ENCODE results near the gene DFFB.
"Not testable (repeated sequence)": the region's sequence is repeated elsewhere in the genome, so short reads cannot be mapped to it uniquely, and the experiment has no call there.

Gene DFFB

GRCh38 chr1:3905266-3905952 lies 48.1 kb downstream of the DFFB start:
- peak in 3 of 10 donors; percentile 43 to 63 (median 55) for DNase-seq
- intact Hi-C loops (cut with DNase I): loop anchor here (10.0 kb wide), 1 partner anchor 749 kb away; the partner anchor contains the start of gene AJAP1

DNA sequence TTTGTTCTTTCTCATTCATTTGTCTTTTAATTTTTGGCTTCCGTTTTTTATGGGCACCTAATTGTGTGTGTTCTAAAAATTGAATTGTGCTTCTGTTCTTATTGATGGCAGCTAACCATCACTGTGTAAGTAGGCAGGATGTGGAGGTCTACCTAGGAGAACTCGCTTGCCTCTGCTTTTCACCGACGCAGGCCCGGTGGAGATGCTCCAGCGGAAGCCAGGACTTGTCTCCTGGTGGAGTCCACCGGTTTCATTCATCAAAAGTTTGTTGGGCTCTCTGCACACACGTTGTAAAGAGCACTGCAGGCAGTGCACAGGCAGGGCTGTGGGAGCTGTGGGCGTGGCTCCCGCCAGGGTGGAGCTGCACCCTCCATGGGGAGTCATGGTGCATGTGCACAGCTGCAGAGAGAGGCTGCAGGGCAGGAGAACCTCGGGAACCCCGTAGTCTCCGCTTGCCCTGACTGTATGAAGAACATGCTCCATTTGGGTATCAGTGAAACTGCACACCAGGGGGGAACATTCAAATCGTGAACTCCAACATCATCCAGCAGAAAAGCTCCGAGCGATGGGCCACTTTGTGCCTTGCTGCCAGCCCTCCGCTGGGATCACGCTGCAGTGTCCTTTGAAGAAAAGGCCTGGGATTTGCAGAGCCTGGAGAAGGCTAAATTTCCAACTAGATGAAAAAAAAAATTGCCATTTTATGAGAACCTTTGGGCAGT lies 48.8 kb downstream of the DFFB start:
- intact Hi-C loops (cut with DNase I): loop anchor here (10.0 kb wide), 1 partner anchor 749 kb away; the partner anchor contains the start of gene AJAP1

DNA sequence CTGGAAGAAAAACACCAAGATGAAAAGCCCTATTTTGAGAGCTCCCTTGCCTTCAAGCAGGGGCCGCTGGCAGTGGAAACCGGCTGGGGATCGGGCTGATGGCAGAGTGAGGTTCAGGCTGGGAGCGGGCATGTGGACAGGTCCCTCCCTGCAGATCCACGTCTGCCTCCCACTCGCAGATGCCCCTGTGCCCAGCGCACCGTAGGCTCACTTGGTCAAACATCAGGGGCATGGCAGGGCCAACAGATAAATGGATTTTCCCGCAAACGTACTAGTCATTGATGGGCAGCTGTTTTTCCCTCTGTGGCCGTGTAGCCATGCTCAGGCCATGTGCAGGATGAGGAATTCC lies 49.4 kb downstream of the DFFB start:
- intact Hi-C loops (cut with DNase I): loop anchor here (10.0 kb wide), 1 partner anchor 748 kb away; the partner anchor contains the start of gene AJAP1
- DNase-seq: peak in 3 of 10 donors; percentile 55 to 83 (median 62)

More for the DNA sequence above, 48.8 kb downstream of the DFFB start:
- DNase-seq: peak in 2 of 10 donors; percentile 31 to 53

DNA sequence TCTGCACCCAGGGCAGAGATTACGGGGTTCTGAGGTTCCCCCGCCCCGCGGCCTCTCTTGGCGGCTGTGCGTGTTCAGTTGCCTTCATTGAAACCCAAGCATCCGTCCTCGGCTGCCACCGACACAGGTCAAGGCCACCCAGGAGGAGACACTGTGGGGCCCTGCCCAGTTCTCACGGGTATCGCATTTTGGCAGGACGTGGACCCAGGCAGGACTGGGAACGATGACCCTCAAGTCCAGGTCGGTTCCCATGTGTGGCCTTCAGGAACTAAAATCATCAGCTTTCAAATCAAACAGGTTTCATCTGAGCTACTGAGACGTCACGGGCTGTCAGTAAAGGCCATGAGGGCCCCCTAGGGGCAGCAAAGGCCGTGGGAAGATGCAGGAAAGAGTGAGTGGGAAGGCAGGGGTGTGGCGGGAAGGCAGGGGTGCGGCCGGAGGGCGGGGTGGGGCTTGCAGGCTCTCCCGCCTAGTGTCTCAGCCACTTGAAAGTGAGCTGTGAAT lies 49.8 kb downstream of the DFFB start:
- DNase-seq: peak in 4 of 10 donors; percentile 14 to 80 (median 67)

DNA sequence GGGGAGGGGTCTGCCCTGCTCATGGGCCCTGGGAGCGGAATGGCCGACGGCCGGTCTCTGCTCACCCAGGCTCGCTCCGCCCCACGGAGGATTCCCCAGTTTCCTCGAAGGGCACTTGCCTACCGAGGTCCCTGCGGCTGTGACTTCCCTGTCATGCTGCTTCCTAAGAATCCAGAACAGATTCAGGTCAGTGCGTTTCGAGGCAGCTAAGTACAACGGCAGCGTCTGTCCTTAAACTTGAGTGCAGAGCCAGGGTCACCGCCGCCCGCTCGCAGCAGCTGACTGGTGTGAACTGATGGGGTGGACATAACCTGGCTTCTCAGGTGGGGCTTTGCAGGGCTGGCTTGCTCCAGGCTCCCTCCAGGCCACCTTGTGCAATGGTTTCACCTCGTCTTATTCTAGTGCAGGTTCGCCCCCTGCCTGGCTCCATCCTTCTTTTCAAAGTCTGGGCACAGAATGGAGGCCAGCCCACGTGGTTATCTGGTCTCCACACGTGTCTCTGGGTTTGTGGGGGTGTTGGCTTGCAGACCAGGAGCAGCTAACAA lies 50.4 kb downstream of the DFFB start:
- DNase-seq: peak in 4 of 10 donors; percentile 11 to 66 (median 63)
- intact Hi-C loops (cut with DNase I): loop anchor here (10.0 kb wide), 1 partner anchor 747 kb away; the partner anchor contains the start of gene AJAP1

More for the DNA sequence above, 49.8 kb downstream of the DFFB start:
- intact Hi-C loops (cut with DNase I): loop anchor here (10.0 kb wide), 1 partner anchor 748 kb away; the partner anchor contains the start of gene AJAP1

- intact Hi-C loops (cut with DNase I): loop anchor here (10.0 kb wide), 1 partner anchor 746 kb away; the partner anchor contains the start of gene AJAP1
- peak in 4 of 10 donors; percentile 21 to 68 (median 54) for DNase-seq
Observed at GRCh38 chr1:3908886-3909517, 51.7 kb downstream of the DFFB start.

DNA sequence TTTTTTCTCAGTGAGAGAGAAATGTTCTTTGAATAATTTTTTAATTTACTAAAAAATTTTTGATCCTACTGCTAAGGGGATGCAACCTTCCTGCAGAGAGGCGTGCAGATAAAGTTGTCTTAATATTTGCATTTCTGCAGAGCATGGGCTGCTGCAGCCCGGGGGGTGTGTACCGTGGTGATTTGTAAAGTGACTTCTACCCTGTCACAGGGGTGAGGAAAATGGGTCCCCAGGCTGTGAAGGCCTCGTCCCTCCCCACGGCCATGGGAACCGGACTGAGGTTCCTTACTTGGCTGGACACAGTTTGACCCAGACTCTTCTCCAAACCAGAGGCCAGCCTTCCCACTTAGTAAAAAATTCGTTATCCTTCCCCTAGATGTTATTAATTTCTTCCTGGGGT lies 52.3 kb downstream of the DFFB start:
- DNase-seq: peak in 4 of 10 donors; percentile 17 to 67 (median 42)
- intact Hi-C loops (cut with DNase I): loop anchor here (10.0 kb wide), 1 partner anchor 745 kb away; the partner anchor contains the start of gene AJAP1

DNA sequence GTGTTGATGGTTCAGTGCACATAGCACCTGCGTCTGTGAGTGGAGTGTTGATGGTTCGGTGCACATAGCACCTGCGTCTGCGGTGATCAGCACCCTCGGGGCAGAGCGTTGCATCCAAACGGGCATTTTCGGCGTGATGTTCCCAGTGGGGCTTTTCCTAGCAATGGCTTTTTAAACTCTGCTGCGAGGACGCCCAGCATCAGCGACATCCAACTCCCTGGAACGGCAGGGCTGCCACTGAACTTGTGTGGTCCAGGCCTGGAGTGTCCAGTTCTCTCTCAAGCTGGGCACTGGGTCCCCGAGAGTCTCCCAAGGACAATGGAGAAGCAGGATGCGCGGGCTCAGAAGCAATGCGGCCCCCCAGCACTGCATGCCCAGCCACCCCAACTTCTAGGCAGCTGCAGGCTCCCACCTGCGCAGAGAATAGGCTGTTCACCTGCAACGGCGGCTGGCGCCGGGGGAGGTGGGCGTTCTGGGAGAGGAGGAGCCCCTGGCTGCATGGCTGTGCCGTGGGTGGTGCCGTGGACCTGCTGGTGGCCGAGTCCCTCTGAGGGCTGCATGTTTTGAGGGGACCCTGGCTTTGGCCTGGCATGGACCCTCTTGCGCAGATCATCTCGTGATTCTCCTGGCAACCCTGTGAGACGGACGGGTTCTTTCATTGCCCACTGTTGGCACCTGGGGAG lies 52.9 kb downstream of the DFFB start:
- DNase-seq: peak in 4 of 10 donors; percentile 21 to 79 (median 58)
- intact Hi-C loops (cut with DNase I): no loop called here

DNA sequence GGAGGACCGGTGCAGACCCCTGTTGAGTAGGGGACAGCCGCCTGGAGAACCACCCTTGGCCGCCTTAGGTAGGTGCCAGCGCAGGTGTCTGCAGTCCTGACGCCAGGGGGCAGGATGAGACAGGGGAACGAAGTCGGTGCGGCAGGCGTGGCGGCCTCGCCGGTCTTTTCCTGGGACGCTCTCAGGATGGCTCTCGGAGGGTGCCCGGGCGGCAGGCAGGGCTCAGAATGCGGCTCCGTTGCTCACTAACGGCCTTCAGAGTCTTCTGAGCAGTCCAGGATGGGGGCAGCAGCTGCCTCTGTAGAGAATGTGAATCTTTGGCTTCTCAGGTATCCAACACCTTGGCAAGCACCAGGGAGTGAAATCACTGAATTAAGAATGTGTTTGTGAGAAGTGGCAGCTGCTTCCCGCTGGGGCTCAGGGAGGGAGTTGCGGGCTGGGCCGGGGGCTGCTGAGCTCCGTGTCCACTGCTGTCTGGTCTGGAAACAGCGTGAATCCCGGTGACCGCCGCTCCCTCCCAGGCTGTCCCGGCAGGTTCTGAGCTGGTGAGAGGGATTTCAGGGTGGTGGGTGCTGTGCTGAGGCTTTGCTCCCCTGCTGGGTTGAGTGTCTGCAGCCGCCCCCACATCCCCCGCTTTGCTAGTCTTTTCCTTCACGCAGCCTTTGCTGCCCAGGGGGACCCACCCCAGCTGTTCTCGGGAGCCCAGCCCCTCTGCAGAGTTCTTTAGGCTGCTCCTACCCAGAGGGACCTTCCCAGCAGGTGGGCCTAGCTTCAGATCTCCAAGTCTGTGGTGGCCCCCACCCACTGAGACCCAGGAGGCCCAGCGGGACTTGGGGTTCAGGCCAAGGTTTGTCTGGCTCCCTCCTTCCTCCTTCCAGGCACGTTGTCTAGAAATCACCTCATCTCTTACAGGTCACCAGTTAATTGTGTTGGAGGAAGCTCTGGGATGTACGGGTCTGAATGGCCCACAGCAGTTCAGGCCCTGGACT lies 53.9 kb downstream of the DFFB start:
- intact Hi-C loops (cut with DNase I): no loop called here

GRCh38 chr1:3911981-3912808 lies 54.9 kb downstream of the DFFB start:
- intact Hi-C loops (cut with DNase I): no loop called here

More for the DNA sequence above, 53.9 kb downstream of the DFFB start:
- peak; percentile 51 to 96 (median 80) for DNase-seq

DNA sequence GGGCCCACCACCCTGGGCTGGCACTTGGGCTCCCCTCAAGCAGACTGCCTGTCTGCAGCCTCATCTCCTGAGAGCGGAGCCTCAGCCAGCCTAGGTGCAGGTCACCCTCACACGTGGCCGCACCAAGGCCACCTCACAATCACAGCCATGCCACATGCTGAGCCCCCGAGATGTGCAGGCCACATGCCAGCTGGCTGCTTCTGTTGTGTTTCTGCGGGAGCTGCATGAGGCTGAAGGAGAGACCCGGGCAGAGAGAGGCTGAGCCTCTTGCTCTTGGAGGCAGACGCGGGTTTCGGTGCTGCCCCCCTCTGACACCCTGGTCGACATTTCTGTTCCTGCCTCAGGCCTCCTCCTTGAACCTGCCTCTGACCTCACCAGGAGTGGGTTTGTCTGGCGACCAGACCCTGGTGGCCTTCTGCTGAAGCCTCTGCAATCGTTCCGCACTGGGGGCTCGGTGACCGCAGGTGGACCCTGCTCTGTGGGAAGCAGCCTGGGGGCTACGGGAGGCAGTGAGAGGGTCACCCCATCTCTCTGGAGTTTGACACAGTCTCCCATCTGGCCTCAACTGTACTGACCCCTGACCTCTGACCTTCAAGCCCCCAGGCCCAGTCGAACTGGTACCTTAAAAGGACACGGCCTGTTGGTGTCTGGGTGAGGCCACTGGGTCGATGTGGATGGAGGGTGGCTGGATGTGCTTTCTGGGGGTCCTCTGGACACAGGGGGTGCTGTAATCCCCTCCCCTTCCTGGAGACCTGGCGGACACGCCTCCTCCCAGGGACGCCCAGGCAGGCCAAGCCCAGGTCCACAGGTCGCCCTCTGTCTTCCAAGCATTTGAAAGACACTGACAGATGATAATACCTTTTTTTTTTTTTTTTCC lies 55.8 kb downstream of the DFFB start:
- DNase-seq: peak in 2 of 10 donors; percentile 57 to 59
- intact Hi-C loops (cut with DNase I): no loop called here

More at GRCh38 chr1:3911981-3912808, 54.9 kb downstream of the DFFB start:
- peak in 2 of 10 donors; percentile 54 to 73 for DNase-seq

GRCh38 chr1:3914331-3914851 lies 57.1 kb downstream of the DFFB start:
- intact Hi-C loops (cut with DNase I): no loop called here
- DNase-seq: peak in 2 of 10 donors; percentile 63 to 79

DNA sequence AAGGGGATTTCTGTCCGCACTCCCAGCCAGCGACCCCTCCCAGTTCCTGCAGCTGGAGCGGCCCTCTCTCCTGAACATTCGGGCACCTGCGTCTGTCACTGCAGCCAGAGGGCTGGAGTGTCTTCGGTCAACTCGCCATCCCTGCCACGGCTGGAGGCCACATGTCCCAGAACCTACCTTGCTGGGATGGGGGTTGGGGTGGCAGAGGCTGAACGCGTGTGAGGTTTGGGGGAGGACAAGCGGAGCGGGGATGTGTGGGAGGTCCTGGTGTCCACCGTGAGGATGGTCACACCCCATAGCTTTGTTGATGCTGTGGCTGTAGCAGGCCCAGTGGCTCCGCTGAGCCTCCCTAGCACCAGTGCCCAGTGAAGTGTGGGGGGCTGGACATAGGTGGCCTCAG lies 57.6 kb downstream of the DFFB start:
- DNase-seq: peak in 2 of 10 donors; percentile 54 to 58
- intact Hi-C loops (cut with DNase I): no loop called here

- peak in 2 of 10 donors; percentile 57 to 71 for DNase-seq
- intact Hi-C loops (cut with DNase I): no loop called here
Observed at GRCh38 chr1:3915551-3916121, 58.4 kb downstream of the DFFB start.

- peak in 2 of 10 donors; percentile 56 to 67 for DNase-seq
- intact Hi-C loops (cut with DNase I): no loop called here
Observed at GRCh38 chr1:3917761-3918160, 60.5 kb downstream of the DFFB start.

DNA sequence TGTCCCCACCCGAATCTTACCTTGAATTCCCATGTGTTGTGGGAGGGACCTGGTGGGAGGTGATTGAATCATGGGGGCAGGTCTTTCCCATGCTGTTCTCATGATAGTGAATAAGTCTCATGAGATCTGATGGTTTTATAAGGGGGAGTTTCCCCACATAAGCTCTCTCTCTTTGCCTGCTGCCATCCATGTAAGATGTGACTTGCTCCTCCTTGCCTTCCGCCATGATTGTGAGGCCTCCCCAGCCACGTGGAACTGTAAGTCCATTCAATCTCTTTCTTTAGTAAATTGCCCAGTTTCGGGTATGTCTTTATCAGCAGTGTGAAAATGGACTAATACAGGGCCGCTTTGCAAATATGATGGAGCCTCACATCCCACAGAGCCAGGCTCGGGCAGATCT lies 61.1 kb downstream of the DFFB start:
- intact Hi-C loops (cut with DNase I): not testable (repeated sequence)

More for the DNA sequence above, 61.1 kb downstream of the DFFB start:
- DNase-seq: peak in 1 of 10 donors; percentile 8
